NCI-H2227 (cell line): Measurements from ENCODE around the gene ZNF511.

Experiments
- DNase-seq: peaks from one replicate; lab custom pipeline; 2025; ENCODE audit not compliant: unreplicated experiment; lab: John Stamatoyannopoulos, UW

Gene ZNF511

DNA sequence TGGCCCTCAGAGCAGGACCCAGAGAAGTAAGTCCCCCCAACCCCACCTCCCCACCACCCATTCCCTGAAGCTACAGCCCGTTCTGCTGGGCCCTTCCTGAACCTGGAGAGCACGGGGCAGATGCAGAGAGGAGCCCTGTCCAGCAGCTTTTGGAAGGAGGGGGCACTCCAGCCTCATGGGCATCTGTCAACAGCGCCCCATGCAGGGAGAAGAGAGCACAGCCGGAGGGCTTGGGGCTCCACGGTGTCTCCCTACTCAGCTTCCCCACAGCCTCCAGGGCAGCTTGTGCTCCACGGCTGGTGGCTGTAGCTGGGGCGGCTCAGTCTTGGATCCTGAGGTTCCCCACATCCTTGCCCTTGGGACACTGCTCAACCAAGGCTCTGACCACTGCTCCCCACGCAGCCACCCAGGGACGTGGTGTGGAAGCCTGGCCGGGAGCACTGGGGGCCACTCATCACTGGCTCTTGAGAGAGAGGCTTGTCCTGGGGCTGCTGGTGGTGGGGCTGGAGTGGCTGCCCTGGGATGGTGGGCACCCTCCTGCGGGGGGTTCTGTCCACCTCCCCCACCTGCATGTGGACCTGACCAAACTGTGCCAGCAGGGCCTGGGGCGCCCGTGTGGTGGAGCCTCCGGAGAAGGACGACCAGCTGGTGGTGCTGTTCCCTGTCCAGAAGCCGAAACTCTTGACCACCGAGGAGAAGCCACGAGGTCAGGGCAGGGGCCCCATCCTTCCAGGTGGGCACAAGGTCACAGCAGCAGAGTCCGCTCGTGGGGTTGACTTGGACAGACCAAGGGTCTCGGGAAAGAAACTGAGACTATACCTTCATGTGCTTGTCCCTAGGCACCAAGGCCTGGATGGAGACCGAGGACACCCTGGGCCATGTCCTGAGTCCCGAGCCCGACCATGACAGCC is 42.9 kb downstream of the ZNF511 start:
- no peak for DNase-seq

GRCh38 chr10:133353202-133353959 is 44.7 kb downstream of the ZNF511 start:
- no peak for DNase-seq

DNA sequence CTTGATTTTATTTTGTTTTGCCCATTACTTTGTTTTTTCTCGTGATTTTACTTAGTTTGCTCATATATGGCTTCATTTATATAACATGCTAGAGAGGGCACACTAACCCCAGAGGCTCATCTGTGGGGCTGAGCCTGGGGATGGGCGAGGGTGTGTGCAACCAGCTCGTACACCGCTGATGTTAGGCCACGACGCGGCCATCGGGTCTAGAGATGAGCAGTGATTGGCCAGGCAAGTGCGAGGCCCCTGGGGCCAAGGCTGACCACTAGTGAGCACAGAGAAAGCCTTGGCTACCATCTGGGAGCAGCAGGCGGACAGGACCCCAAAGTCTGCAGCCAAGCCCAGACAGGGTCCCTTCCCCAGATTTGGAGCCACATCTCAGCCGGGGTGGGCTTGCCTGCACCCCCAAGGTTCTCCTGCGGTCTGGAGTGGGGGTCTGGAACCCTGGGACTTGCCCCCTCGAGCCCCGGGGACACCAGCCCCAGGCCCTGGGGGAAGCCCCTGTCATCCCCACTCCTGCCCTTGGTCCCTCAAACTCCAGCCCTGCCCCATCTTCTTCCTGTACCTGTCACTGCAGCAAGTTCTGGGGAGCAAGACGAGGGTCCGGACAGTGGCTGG is 45.4 kb downstream of the ZNF511 start:
- DNase-seq, result no peak

GRCh38 chr10:133354672-133355240 is 46.0 kb downstream of the ZNF511 start:
- no peak for DNase-seq

DNA sequence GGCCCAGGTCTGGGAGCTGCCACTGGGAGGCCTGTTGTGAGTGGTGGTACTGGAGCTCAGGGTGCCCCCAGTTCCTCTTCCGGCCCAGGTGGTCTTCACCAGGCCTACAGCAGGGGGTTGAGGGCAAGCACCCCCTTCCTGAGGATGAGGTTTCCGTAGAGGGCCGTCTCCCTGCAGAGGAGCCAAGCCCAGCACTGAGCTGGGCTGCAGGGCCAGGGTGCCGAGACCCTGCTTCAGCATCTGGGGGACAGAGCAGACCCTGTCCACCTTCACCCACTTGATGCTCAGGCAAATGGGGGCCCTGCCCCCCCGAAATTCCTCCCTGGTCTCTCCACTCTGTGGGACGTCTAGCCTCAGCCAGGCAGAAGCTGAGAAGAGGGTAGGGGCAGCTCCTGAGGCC is 46.6 kb downstream of the ZNF511 start:
- no peak for DNase-seq

- no peak for DNase-seq
These were observed 47.3 kb downstream of the ZNF511 start for GRCh38 chr10:133355991-133356390.

DNA sequence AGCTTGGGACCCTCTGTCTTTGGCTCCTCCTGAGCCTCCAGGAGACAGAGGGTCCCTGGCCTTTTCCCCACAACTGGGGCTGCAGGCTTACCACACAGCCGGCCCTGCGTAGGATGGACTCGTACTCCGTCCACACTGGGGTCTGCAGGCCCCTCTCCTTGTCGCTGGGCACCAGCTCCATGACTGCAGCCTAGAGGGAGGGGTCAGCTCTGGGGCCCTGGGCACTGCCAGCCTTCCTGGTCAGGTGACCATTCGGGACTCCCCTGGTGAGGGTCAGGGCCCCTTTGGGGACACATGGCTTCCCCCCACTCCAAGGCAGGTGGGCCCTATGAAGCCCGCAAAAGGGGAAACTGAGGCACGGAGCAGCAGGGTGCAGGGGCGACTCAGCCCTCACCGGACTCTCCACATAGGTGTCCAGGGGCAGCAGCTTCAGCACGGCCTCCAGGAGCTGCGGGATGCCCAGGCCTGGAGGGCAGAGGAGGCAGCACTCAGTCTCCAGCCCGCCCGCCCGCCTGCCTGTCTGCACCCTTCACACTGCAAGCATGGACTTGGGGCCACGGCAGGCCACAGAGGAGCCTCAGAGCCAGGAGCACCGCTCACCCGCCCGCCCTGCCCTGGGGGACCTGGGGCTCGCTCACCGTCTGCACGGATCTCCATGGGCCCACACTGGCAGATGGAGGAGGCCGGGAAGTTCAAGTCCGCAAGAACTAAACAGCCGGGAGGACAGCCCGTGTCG is 48.0 kb downstream of the ZNF511 start:
- no peak for DNase-seq

DNA sequence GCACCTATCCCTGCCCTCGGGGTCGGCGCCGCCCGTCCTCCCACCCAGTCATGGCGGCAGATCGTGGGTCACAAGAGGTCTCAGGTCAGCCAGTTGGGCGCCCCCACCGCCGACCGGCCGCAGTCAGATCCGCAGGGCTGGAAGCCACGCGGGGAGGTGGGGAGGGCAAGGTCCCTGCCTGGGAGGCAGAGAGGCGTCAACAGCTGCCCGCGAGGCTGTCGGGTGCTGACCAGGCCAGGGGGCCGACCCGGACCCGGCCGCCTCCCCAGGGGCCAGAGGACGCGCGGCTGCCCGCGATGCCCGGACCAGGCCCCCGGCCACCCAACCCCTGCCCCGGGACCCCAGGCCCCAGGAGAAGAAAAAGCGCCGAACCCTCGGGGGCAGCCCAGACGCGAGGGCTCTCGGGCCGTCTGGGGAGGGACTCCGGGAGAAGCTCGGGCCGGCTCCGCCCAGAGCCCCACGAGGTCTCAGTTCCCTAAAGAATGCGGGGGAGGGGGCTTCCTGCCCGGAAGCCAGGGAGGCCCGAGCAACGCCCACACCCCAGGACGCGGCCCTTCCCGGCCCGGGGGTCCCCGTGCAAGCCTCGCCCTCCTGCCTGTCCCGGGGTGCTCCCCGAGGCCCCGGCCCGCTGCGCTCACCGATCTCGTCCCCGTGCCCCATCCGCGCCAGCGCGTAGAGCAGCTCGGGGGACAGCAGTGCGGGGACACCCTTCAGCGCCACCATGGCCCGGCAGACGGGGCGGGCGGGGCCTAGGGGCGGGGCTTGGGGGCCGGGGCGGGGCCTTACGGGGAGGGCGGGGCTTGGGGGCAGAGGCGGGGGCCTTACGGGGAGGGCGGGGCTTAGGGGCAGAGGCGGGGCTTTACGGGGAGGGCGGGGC is 48.8 kb downstream of the ZNF511 start, which contains the start of gene FUOM:
TSS of gene FUOM (minus strand) at position 735 of the 877 bp plus-strand sequence. CDS start at position 723, 12 bp downstream.
- peak; percentile 54 for DNase-seq

DNA sequence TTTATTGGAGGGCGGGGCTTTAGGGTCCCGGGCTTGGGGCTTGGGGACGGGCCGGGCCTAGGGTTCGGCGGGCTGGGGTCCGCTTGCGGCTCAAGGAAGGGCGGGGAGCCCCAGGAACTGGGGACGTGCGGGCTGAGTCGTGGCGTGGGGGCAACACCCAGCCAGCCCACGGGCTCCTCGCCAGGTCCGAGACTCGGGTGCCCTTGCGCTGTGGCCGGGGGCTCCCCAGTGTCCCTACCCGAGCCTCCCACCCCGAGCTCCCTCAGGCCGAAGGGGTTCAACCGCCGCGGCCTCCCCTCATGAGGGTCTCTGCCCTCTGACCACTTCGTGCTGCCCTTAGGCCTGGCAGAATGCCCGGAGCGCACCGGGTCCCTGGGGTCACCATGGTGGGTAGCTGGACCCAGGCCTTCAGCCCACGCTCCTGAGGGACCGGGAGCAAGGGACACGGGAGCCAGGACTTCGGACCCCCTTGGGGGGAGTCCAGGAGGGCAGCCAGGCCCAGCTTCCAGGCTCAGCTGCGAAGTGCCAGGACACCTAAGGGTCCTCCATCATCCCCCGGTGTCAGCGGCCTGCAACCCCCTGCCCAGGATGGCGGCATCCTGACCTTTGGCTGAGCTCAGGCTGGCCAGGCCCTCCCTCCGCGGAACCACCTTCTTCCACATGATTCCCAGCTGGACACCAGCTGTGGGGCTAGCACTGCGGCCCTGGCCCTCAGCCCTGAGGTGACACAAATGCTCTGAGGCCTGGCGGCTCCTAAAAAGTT is 49.6 kb downstream of the ZNF511 start:
- DNase-seq, result no peak

DNA sequence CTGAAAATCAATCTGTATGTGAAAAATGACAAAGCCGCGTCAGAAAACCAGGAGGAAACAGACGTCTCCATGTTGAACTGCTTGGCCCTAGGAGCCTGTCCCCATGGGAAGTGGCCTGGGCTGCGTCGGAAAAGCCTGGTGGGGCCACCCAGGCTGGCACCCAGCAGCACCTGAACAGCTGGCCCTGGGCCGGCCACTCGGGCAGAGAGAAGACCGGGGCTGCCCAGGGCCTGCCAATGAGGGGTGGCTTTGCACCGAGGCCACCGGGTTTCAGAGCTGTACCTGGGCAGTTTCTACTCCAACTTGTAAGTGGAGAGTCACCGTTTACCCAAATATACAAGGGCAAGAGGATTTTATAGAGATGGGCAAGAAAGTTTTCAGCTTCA is 50.2 kb downstream of the ZNF511 start:
- DNase-seq, result no peak

DNA sequence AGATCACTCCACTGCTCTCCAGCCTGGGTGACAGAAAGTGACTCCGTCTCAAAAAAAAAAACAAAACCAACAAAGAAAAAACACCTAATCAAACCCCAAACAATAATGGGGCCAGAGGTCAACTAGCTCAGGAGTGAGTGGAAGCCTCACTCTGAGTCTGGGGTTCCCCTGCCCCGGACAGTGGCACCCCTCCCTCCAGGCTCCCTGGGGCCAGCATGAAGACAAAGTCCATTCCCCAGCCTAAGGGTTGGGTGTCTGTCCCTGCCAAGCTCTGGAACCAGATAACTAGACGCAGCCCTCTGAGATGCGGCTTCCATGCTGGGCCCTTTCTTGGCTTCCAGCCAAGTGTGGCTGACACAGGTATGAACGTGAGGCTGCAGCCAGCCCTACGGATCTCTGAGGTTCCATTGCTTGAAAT is 50.8 kb downstream of the ZNF511 start:
- peak; percentile 74 for DNase-seq

DNA sequence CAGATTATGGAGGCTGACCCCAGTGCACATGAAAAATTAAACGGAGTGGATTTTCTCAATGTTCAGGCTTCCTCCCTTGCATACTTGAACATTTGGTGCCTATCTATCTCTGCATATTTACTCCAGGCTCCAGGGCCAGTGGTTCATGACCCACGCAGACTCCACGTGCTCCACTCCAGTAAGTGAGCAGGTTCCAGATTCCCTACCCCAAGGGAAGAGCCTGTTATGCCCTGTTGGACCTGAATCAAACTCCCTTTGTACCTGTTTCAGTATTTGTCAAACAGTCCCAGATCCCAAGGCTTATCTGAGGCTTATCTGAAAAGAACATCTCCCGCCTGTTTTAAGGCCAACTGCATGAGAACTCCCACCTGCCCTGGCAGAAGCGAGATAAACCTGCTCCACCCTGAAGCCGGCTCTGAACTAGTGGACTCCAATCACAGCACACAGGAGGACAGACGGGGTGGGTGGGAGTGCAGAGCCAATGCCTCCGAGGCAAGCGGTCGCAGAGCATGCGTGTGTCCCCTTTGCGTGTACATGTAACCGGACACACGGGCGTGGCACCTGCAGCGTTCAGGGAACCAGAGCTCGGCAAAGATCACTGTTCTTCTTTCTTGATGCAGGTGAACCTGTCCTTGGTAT is 51.4 kb downstream of the ZNF511 start:
- DNase-seq, result no peak

- DNase-seq, result no peak
These were observed 52.5 kb downstream of the ZNF511 start for GRCh38 chr10:133361227-133361626.

DNA sequence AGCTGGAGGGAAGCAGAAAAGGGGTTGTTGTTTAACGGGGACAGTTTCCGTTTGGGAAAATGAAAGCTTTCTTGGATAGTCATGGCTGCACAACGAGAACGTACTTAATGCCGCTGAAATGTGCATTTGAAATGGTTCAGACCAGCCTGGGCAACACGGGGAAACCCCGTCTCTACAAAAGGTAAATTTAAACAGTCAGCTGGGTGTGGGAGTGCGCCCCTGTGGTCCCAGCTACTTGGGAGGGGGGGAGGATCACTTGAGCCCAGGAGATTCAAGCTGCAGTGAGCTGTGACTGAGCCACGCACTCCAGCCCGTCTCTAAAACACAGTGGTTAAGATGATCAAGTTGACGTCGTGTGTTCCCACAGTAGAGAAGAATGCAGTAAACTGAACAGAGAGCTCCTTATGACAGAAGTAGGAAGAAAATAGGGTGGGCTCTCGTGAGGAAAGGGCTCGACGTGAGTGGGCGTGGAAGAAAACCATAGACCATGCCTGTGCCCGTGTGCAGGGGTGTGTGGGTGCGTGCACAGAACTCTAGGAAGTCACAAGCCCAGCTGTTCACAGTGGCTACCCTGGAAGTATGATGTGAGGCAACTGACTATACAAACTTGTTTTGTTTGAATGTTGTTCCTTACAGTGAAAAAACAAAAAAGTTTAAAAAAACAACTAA is 53.2 kb downstream of the ZNF511 start:
- DNase-seq, result no peak
